Measurements from ENCODE around the gene TRIM38.

The TRIM38 gene

DNA sequence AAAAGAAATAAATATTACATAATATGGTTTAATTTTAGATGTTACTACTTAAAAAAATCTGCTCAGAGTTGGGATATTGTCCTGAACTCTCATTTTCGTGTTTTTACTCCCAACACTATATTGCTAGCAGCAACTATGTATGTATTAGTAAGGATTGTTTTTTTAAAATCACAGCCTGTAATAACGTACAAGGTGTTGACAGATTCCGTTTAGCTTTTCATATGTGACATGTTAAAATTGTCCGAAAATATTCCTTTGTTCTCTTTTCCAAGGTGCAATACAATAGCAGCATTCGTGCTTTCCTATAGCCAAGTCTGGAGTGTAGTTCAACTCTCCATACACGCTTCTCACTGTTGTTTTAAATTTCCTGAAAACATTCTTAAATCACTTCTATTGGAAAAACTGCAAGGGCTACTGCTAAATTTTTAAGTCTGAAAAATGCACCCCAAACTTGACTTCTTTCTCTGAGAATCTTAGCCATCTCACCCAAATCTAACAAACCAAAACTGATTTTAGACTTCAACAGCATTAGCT is 65.7 kb downstream of the TRIM38 start:
- peaks cover 35% of the 10 kb centered on the region for H3K4me1 ChIP-seq (ENCODE audit: control insufficient read depth, insufficient read depth, low read length, unreplicated experiment)
- H3K4me3 ChIP-seq (ENCODE audit: low read depth, low read length), result 0 out of 2 replicates have a peak overlapping the region, but pooled peaks have one; percentile 3
- H3K36me3 ChIP-seq (ENCODE audit: insufficient read depth, low read length), result no peaks in the 10 kb centered on the region
- H3K79me2 ChIP-seq (ENCODE audit: control insufficient read depth, insufficient read depth, low read length, unreplicated experiment), result peaks cover 8% of the 10 kb centered on the region
- peak overlapping the region; percentile 97 for H3K27ac ChIP-seq (ENCODE audit: low read depth, low read length)
- H3K27me3 ChIP-seq (ENCODE audit: insufficient read depth, low read length), result no peaks in the 10 kb centered on the region
- H2AFZ ChIP-seq (ENCODE audit: low read length, unreplicated experiment), result peak overlapping the region; percentile 4

DNA sequence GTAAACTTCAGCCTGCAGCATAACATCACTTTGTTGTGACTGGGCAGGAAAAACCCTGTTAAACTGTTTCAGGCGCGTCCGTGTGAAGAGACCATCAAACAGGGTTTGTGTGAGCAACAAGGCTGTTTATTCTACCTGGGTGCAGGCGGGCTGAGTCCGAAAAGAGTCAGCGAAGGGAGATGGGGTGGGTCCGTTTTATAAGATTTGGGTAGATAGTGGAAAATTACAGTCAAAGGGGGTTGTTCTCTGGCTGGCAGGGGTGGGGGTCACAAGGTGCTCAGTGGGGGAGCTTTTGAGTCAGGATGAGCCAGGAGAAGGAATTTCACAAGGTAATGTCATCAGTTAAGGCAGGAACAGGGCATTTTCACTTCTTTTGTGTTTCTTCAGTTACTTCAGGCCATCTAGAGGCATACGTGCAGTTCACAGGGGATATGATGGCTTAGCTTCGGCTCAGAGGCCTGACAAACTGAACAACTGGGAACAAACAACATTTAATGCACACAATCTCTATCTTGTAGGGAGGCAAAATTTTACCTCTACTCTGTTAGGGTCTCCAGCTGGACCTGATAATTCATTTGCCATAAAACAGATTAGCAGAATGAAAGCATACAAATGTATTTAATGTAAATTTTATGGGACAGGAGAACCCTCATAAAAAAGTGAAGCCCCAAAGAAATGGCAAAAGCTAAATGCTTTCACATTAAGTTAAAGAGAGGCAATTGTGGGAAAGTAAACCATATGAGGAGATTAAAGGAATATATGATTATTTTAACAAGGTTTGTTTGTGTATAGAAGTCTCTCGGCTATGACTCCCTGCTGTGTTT is 66.4 kb downstream of the TRIM38 start:
- H3K4me1 ChIP-seq (ENCODE audit: control insufficient read depth, insufficient read depth, low read length, unreplicated experiment), result peaks cover 35% of the 10 kb centered on the region
- H3K36me3 ChIP-seq (ENCODE audit: insufficient read depth, low read length), result no peaks in the 10 kb centered on the region
- H3K27me3 ChIP-seq (ENCODE audit: insufficient read depth, low read length), result no peaks in the 10 kb centered on the region
- 0 out of 2 replicates have a peak overlapping the region, but pooled peaks have one; percentile 3 for H3K4me3 ChIP-seq (ENCODE audit: low read depth, low read length)
- H3K27ac ChIP-seq (ENCODE audit: low read depth, low read length), result peak overlapping the region; percentile 97
- H2AFZ ChIP-seq (ENCODE audit: low read length, unreplicated experiment), result peak overlapping the region; percentile 4
- H3K79me2 ChIP-seq (ENCODE audit: control insufficient read depth, insufficient read depth, low read length, unreplicated experiment), result peaks cover 8% of the 10 kb centered on the region

DNA sequence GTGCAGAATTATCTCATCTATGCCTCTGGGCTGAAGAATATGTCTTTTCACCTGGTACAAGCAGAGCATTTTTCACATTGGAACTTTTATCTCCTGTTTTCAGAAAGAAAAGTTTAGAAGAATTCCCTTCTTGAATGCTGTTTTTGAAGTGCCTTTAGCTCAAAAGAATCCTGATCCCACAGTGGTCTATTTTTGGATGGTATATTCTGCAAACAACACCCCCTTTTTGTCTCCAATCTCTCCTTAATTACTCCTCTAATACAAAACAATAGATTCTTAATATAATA is 66.9 kb downstream of the TRIM38 start:
- Histone ChIP-seq H3K4me1 (ENCODE audit: control insufficient read depth, insufficient read depth, low read length, unreplicated experiment) (peaks cover 40% of the 10 kb centered on the region), H2AFZ (ENCODE audit: low read length, unreplicated experiment) (no peak overlapping the region), H3K36me3 (ENCODE audit: insufficient read depth, low read length) (no peaks in the 10 kb centered on the region), H3K27ac (ENCODE audit: low read depth, low read length) (peak overlapping the region; percentile 37), H3K79me2 (ENCODE audit: control insufficient read depth, insufficient read depth, low read length, unreplicated experiment) (peaks cover 8% of the 10 kb centered on the region), H3K4me3 (ENCODE audit: low read depth, low read length) (no peak overlapping the region), H3K27me3 (ENCODE audit: insufficient read depth, low read length) (no peaks in the 10 kb centered on the region)

DNA sequence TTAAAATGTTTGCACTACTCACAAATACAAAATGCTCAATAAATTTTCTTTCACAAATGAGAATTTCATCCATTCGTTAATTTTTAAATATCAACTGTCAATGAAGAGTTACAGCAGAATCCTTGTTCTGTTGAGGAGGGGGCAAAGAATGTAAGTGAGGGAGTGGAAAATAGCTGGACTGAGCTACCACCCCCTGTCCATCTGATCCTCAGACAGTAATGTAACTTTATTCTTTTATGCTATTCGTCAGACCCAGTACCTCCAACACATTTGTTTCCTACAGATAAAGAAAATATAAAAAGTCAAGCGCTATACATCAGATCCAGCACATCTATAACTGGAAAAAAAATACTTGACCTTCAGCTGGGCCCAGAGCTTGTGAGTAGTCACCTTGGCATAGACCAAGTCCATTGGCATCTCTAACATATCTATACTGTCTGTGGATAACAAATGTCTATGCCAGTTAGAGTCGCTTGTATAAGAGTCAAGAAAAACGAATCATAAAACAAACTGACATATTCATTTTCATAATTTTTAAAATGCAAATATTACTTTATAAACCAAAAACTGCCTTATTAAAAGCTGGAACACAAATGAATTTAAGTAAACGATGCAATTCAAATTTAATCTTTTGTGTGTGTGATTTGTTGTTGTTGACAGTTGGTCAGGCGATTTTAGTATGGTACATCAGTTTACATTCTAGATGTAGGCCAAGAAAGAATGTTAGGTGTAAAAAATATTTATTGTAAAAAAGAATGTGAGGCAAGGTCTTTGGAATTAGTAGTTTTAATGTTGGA is 67.5 kb downstream of the TRIM38 start:
- H3K27ac ChIP-seq (ENCODE audit: low read depth, low read length), result peak overlapping the region; percentile 80; the same call in 1 of the 2 replicates
- no peaks in the 10 kb centered on the region for H3K27me3 ChIP-seq (ENCODE audit: insufficient read depth, low read length)
- H3K79me2 ChIP-seq (ENCODE audit: control insufficient read depth, insufficient read depth, low read length, unreplicated experiment), result peaks cover 8% of the 10 kb centered on the region
- peaks cover 42% of the 10 kb centered on the region for H3K4me1 ChIP-seq (ENCODE audit: control insufficient read depth, insufficient read depth, low read length, unreplicated experiment)
- no peaks in the 10 kb centered on the region for H3K36me3 ChIP-seq (ENCODE audit: insufficient read depth, low read length)
- H3K4me3 ChIP-seq (ENCODE audit: low read depth, low read length), result peak overlapping the region; percentile 85
- H2AFZ ChIP-seq (ENCODE audit: low read length, unreplicated experiment), result no peak overlapping the region

DNA sequence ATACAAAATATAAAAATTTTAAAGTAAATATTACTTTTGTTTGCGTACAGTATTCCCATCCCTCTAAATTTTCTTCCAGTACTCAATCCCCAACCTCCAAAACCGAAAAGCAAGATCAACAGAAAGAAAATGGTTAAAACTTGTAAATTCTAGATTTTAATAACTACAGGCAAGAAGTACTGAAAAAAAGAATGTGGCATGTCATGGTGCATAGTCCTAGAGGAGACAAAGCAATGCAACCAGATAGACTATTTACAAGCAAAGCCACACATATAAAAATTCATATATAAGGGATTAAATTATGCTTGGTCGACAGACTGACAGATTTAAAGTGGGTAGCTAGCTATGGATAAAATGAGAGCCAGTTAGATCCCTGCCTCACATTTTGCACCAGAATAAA is 68.1 kb downstream of the TRIM38 start:
- H3K4me1 ChIP-seq (ENCODE audit: control insufficient read depth, insufficient read depth, low read length, unreplicated experiment), result peaks cover 37% of the 10 kb centered on the region
- peak overlapping the region; percentile 85 for H3K4me3 ChIP-seq (ENCODE audit: low read depth, low read length)
- no peaks in the 10 kb centered on the region for H3K27me3 ChIP-seq (ENCODE audit: insufficient read depth, low read length)
- H3K36me3 ChIP-seq (ENCODE audit: insufficient read depth, low read length), result no peaks in the 10 kb centered on the region
- H3K79me2 ChIP-seq (ENCODE audit: control insufficient read depth, insufficient read depth, low read length, unreplicated experiment), result peaks cover 8% of the 10 kb centered on the region
- no peak overlapping the region for H2AFZ ChIP-seq (ENCODE audit: low read length, unreplicated experiment)
- H3K27ac ChIP-seq (ENCODE audit: low read depth, low read length), result peak overlapping the region; percentile 80

DNA sequence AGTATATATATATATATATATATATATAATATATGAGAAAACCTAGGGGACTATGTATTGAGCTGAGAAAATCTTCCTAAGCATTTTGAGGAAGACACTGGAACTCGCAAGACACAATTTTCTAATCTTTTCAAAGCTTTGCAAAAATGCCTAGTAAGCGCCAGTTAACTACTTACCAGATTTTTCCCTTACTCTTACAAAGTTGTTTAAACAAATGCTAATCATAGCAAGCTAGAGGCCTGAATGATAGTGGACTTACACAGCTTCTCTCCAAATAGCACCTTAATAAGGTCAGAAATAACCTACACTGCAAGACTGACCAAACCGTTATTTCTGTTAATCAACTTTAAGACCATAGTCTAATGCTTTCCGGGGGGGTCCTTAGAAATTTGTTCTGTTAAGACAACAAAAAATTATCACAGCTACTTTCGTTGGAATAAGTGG is 68.6 kb downstream of the TRIM38 start:
- Histone ChIP-seq H3K4me3 (ENCODE audit: low read depth, low read length) (peak overlapping the region; percentile 85), H3K79me2 (ENCODE audit: control insufficient read depth, insufficient read depth, low read length, unreplicated experiment) (peaks cover 8% of the 10 kb centered on the region), H3K27me3 (ENCODE audit: insufficient read depth, low read length) (no peaks in the 10 kb centered on the region), H3K27ac (ENCODE audit: low read depth, low read length) (peak overlapping the region; percentile 80), H3K4me1 (ENCODE audit: control insufficient read depth, insufficient read depth, low read length, unreplicated experiment) (peaks cover 33% of the 10 kb centered on the region), H3K36me3 (ENCODE audit: insufficient read depth, low read length) (no peaks in the 10 kb centered on the region), H2AFZ (ENCODE audit: low read length, unreplicated experiment) (no peak overlapping the region)

DNA sequence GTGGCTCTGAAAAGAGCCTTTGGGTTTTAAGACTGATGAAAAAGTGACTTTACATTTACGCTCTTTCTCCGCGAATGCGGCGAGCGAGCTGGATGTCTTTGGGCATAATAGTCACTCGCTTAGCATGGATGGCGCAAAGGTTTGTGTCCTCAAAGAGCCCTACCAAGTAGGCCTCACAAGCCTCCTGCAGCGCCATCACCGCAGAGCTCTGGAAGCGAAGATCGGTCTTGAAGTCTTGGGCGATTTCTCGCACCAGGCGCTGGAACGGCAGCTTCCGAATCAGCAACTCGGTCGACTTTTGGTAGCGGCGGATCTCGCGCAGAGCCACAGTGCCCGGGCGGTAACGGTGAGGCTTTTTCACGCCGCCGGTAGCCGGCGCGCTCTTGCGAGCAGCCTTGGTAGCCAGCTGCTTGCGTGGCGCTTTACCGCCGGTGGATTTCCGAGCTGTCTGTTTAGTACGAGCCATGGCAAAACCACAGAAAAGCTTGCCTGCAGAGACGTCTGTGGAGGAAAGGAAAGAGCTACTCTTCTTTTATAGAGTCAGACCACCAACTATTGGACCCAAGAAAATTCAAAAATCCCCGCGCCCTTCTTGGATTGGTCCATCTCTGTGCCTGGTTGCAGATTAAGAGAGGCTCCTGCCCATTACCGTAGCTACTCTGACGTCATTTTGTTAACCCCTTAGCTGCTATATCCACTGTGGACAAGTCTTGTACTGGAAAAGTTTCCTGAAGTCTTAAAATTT is 69.2 kb downstream of the TRIM38 start:
- peak overlapping the region; percentile 85 for H3K4me3 ChIP-seq (ENCODE audit: low read depth, low read length)
- peak overlapping the region; percentile 80 for H3K27ac ChIP-seq (ENCODE audit: low read depth, low read length)
- no peaks in the 10 kb centered on the region for H3K36me3 ChIP-seq (ENCODE audit: insufficient read depth, low read length)
- H3K79me2 ChIP-seq (ENCODE audit: control insufficient read depth, insufficient read depth, low read length, unreplicated experiment), result peaks cover 8% of the 10 kb centered on the region
- no peaks in the 10 kb centered on the region for H3K27me3 ChIP-seq (ENCODE audit: insufficient read depth, low read length)
- H3K4me1 ChIP-seq (ENCODE audit: control insufficient read depth, insufficient read depth, low read length, unreplicated experiment), result peaks cover 33% of the 10 kb centered on the region
- no peak overlapping the region for H2AFZ ChIP-seq (ENCODE audit: low read length, unreplicated experiment)

DNA sequence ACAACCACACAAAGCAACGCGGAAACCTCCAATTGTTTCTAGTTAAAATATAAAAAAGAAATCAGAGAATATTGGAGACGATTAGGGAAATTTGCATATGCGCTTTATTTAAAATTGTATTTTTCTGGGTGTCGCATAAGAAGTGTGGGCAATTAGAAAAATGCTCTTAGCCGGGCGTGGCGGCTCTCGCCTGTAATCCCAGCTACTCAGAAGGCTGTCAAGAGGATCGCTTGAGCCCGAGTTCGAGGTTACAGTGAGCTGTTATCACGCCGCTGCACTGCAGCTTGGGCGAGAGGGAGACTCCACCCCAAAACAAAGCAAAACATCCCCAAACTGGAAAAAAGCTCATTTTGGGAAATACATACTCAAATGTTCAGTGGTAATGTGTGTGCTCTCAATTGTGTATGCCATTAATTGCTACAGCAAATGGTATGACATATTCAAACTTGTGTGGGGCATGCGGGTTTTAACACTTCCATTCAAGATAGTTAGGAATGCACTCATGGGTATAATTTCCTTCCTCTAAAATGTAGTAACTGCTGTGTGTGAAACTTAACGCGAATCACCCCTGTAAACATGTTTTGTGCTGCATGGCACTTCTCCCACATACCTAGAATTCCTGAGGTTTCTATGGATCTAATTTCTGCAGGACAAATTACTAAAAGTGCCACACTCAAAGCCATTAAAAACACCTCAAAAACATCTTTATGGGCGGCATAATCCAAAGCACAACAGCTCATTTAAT is 69.9 kb downstream of the TRIM38 start:
- Histone ChIP-seq H3K4me3 (ENCODE audit: low read depth, low read length) (peak overlapping the region; percentile 85), H3K36me3 (ENCODE audit: insufficient read depth, low read length) (no peaks in the 10 kb centered on the region), H3K4me1 (ENCODE audit: control insufficient read depth, insufficient read depth, low read length, unreplicated experiment) (peaks cover 33% of the 10 kb centered on the region), H2AFZ (ENCODE audit: low read length, unreplicated experiment) (no peak overlapping the region), H3K27me3 (ENCODE audit: insufficient read depth, low read length) (no peaks in the 10 kb centered on the region), H3K79me2 (ENCODE audit: control insufficient read depth, insufficient read depth, low read length, unreplicated experiment) (peaks cover 8% of the 10 kb centered on the region), H3K27ac (ENCODE audit: low read depth, low read length) (peak overlapping the region; percentile 80)

DNA sequence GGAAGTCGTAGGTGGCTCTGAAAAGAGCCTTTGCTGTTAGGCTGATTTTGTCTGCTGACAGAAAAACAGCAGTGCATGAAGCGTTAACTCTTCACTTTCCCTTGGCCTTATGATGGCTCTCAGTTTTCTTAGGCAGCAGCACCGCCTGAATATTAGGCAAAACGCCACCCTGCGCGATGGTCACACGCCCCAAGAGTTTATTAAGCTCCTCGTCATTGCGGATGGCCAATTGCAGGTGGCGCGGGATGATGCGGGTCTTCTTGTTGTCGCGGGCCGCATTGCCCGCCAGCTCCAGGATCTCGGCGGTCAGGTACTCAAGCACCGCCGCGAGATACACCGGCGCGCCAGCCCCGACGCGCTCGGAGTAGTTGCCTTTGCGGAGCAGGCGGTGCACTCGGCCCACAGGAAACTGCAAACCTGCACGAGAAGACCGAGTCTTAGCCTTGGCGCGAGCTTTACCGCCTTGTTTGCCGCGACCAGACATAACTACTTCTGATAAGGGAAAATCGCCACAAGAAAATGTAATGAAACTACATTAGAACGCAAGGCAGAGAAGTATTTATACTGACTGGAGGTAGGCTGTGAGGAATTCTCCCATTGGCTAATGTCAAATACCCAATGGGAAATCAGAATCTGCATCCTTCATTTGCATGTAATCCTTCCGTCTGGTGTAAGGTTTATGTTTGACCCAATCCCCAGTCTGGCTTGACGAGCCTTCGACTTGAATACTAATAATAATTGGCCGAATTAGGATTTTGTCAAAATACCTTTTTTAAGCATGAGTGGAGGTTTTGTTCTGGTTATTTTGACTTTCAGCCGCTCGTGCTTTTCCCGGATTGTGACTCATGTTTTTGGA is 70.7 kb downstream of the TRIM38 start:
- Histone ChIP-seq H3K36me3 (ENCODE audit: insufficient read depth, low read length) (no peaks in the 10 kb centered on the region), H3K27ac (ENCODE audit: low read depth, low read length) (peak overlapping the region; percentile 80), H3K79me2 (ENCODE audit: control insufficient read depth, insufficient read depth, low read length, unreplicated experiment) (peaks cover 8% of the 10 kb centered on the region), H2AFZ (ENCODE audit: low read length, unreplicated experiment) (peak overlapping the region; percentile 3), H3K4me3 (ENCODE audit: low read depth, low read length) (peak overlapping the region; percentile 85), H3K27me3 (ENCODE audit: insufficient read depth, low read length) (no peaks in the 10 kb centered on the region), H3K4me1 (ENCODE audit: control insufficient read depth, insufficient read depth, low read length, unreplicated experiment) (peaks cover 25% of the 10 kb centered on the region)

Data from ACC112 (cell line).